DOHH2 (cell line): ENCODE measurements around the gene ALCAM.

Experiments
- H3F3A ChIP-seq: fragments of 200-600 bp; sonication (generic), shearing (Covaris generic); 2 replicates; pipeline ENCODE4 v1.6.0; 2016; ENCODE audit warnings: antibody characterized with exemption, mild to moderate bottlenecking; ENCODE audit not compliant: control insufficient read depth, insufficient read depth
- H3K27ac ChIP-seq: fragments of 200-600 bp; sonication (generic); 2 replicates; pipeline ENCODE4 v1.5.1; 2014; ENCODE audit warnings: low read depth, mild to moderate bottlenecking, low read length, moderate library complexity
- H3K27me3 ChIP-seq: fragments of 200-600 bp; sonication (generic); 2 replicates; pipeline ENCODE4 v1.6.1; 2014; ENCODE audit warnings: mild to moderate bottlenecking, low read length, mixed read lengths; ENCODE audit not compliant: control insufficient read depth
- H3K36me3 ChIP-seq: fragments of 200-600 bp; sonication (generic); 2 replicates; pipeline ENCODE4 v1.6.1; 2014; ENCODE audit warnings: mild to moderate bottlenecking, low read length, moderate library complexity, mixed read lengths; ENCODE audit not compliant: control insufficient read depth
- H3K4me1 ChIP-seq: fragments of 200-600 bp; sonication (generic); 2 replicates; pipeline ENCODE4 v1.6.1; 2014; ENCODE audit warnings: mild to moderate bottlenecking, low read length, mixed read lengths; ENCODE audit not compliant: control insufficient read depth
- H3K4me2 ChIP-seq: fragments of 200-600 bp; sonication (generic); 2 replicates; pipeline ENCODE4 v1.6.0; 2014; ENCODE audit warnings: mild to moderate bottlenecking, low read length, moderate library complexity
- H3K4me3 ChIP-seq: fragments of 200-600 bp; sonication (generic); 2 replicates; pipeline ENCODE4 v1.5.1; 2014; ENCODE audit warnings: mild to moderate bottlenecking, low read length, mixed read lengths
- H3K79me2 ChIP-seq: fragments of 200-600 bp; sonication (generic); 2 replicates; pipeline ENCODE4 v1.6.1; 2014; ENCODE audit warnings: mild to moderate bottlenecking, low read length, mixed read lengths; ENCODE audit not compliant: control insufficient read depth
- H3K9me2 ChIP-seq: fragments of 200-600 bp; sonication (generic); replicated peaks from 2 replicates; pipeline ENCODE4 v1.6.1; 2014; ENCODE audit warnings: mild to moderate bottlenecking, low read length, mixed read lengths; ENCODE audit not compliant: control insufficient read depth
- H3K9me3 ChIP-seq: fragments of 200-600 bp; sonication (generic); 2 replicates; pipeline ENCODE4 v1.6.1; 2014; ENCODE audit warnings: antibody characterized with exemption, low read length, mixed read lengths; ENCODE audit not compliant: control insufficient read depth, insufficient read depth
- H4K20me1 ChIP-seq: fragments of 200-600 bp; sonication (generic); 2 replicates; pipeline ENCODE4 v1.6.0; 2014; ENCODE audit warnings: low read depth, mild to moderate bottlenecking, antibody characterized with exemption, low read length, moderate library complexity; ENCODE audit not compliant: control insufficient read depth, insufficient read depth
- CTCF ChIP-seq: fragments of 200-600 bp; sonication (generic); IDR thresholded peaks from one replicate; pipeline ENCODE4 v1.5.1; 2014; ENCODE audit warnings: antibody characterized with exemption, mild to moderate bottlenecking, low read depth, low read length; ENCODE audit not compliant: poor library complexity, severe bottlenecking
- EZH2phosphoT487 ChIP-seq: fragments of 200-600 bp; sonication (generic); IDR thresholded peaks from 2 replicates; pipeline ENCODE4 v1.6.1; 2017; ENCODE audit warnings: borderline replicate concordance, mild to moderate bottlenecking, antibody characterized with exemption, low read length, moderate library complexity, mixed read lengths

Gene ALCAM

DNA sequence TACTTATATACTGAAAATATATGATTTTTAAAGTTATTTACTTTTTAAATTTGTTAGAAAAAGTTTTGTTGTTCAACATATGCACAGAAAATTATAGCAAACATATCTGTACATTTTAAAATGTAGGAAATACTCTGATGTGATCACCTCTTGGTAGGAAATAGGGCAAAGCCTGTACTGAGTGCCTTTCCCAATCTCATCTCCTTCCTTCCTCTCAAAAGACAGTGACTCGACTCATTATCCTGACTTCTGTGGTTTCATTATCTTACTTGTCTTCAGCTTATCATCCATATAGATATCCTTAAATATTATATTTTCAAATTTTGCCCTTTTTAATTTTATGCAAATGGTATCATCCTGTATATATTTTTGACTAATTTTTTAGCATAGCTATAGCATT, 18.4 kb upstream of the ALCAM start:
- Histone ChIP-seq H3K27ac (no peak overlapping the region), H3K4me2 (no peak overlapping the region), H3K36me3 (no peaks in the 10 kb centered on the region), H3K27me3 (no peaks in the 10 kb centered on the region), H4K20me1 (no peaks in the 10 kb centered on the region), H3K9me3 (no peaks in the 10 kb centered on the region), H3K4me3 (no peak overlapping the region), H3F3A (no peaks in the 10 kb centered on the region), H3K79me2 (no peaks in the 10 kb centered on the region), H3K4me1 (no peaks in the 10 kb centered on the region), H3K9me2 (no peaks in the 10 kb centered on the region)
- TF ChIP-seq CTCF = no peak
- no peak for TF ChIP-seq EZH2phosphoT487

GRCh38 chr3:105349684-105350387, 16.9 kb upstream of the ALCAM start:
- Histone ChIP-seq H3K4me1 (no peaks in the 10 kb centered on the region; the same call in 1 of the 2 replicates), H4K20me1 (no peaks in the 10 kb centered on the region), H3F3A (no peaks in the 10 kb centered on the region), H3K9me2 (no peaks in the 10 kb centered on the region), H3K36me3 (no peaks in the 10 kb centered on the region), H3K9me3 (no peaks in the 10 kb centered on the region), H3K4me2 (no peak overlapping the region), H3K27me3 (0 out of 2 replicates have a peak, but pooled peaks cover 5% of the 10 kb centered on the region), H3K79me2 (no peaks in the 10 kb centered on the region), H3K27ac (no peak overlapping the region), H3K4me3 (no peak overlapping the region)
- no peak for TF ChIP-seq EZH2phosphoT487
- no peak for TF ChIP-seq CTCF

GRCh38 chr3:105351821-105352220, 14.9 kb upstream of the ALCAM start:
- H4K20me1 ChIP-seq = no peaks in the 10 kb centered on the region
- no peak overlapping the region for H3K4me2 ChIP-seq
- no peaks in the 10 kb centered on the region for H3K9me2 ChIP-seq
- H3K27ac ChIP-seq = no peak overlapping the region
- 0 out of 2 replicates have a peak, but pooled peaks cover 5% of the 10 kb centered on the region for H3K27me3 ChIP-seq
- TF ChIP-seq EZH2phosphoT487 (no peak), CTCF (no peak)
- no peaks in the 10 kb centered on the region for H3F3A ChIP-seq
- H3K79me2 ChIP-seq = no peaks in the 10 kb centered on the region
- no peaks in the 10 kb centered on the region; the same call in 1 of the 2 replicates for H3K4me1 ChIP-seq
- H3K36me3 ChIP-seq = no peaks in the 10 kb centered on the region
- H3K9me3 ChIP-seq = no peaks in the 10 kb centered on the region
- H3K4me3 ChIP-seq = no peak overlapping the region
